Measurements from ENCODE around the gene CTAGE15. TPM values are rescaled to one million over a fixed set of nuclear protein-coding genes. Genes with fewer than 3 reads are reported as not detected.
"Not testable (repeated sequence)": the region's sequence is repeated elsewhere in the genome, so short reads cannot be mapped to it uniquely, and the experiment has no call there.

The CTAGE15 gene
- total RNA-seq, 1 donor from 2014 or later = 0.37 TPM

GRCh38 chr7:143622130-143622529 is 50.5 kb downstream of the CTAGE15 start:
- DNase-seq (ENCODE audit: low read depth) = not testable (repeated sequence)

Other genes with a start within 250 kb of the CTAGE15 start
- gene FAM131B, start 209.1 kb upstream of the CTAGE15 start, total RNA-seq = 1.1 and 1.5 TPM in 2 replicates
- 80.1 and 82.6 TPM in 2 replicates for gene ZYX, start 190.5 kb upstream of the CTAGE15 start, total RNA-seq
- not detected in 2 replicates for gene EPHA1, start 162.9 kb upstream of the CTAGE15 start, total RNA-seq
- not detected in 2 replicates for gene TAS2R60, start 128.3 kb upstream of the CTAGE15 start, total RNA-seq
- gene TAS2R41, start 93.9 kb upstream of the CTAGE15 start, total RNA-seq = not detected in 2 replicates
- gene TCAF2, start 49.2 kb downstream of the CTAGE15 start, total RNA-seq = 1.7 and 6.7 TPM in 2 replicates
- 0.08 and 0.21 TPM in 2 replicates for gene CTAGE6, start 185.9 kb downstream of the CTAGE15 start, total RNA-seq